HCT116 (cell line): ENCODE results near the gene PRPF31.

Experiments
- ATF3 ChIP-seq: IDR thresholded peaks from 2 replicates; pipeline ENCODE4 v1.6.1; 2012
- EZH2 ChIP-seq: fragments of 200-600 bp; sonication (generic); IDR thresholded peaks from 2 replicates; pipeline ENCODE4 v1.6.1; 2017; ENCODE audit warnings: antibody characterized with exemption, mixed run types
- POLR2A ChIP-seq: IDR thresholded peaks from 2 replicates; pipeline ENCODE4 v1.7.0; 2011; ENCODE audit warnings: borderline replicate concordance; ENCODE audit not compliant: insufficient read depth, insufficient read length; ENCODE audit errors: extremely low read depth
- POLR2AphosphoS5 ChIP-seq: IDR thresholded peaks from 2 replicates; pipeline ENCODE4 v1.6.1; 2011; ENCODE audit warnings: mild to moderate bottlenecking, low read depth, low read length, moderate library complexity
- RAD21 ChIP-seq: IDR thresholded peaks from 2 replicates; pipeline ENCODE4 v1.6.1; 2012; ENCODE audit warnings: low read depth, mild to moderate bottlenecking
- REST ChIP-seq: IDR thresholded peaks from 2 replicates; pipeline ENCODE4 v1.6.1; 2012; ENCODE audit warnings: low read depth
- YY1 ChIP-seq: IDR thresholded peaks from 2 replicates; pipeline ENCODE4 v1.6.1; 2011; ENCODE audit warnings: low read length, low read depth, moderate library complexity, mild to moderate bottlenecking; ENCODE audit not compliant: insufficient replicate concordance; ENCODE audit errors: extremely low read depth
- ZNF274 ChIP-seq: fragments of 200-500 bp; sonication (Bioruptor generic); IDR thresholded peaks from 2 replicates; pipeline ENCODE4 v1.6.1; 2014; ENCODE audit warnings: mild to moderate bottlenecking, low read depth, low read length, inconsistent platforms
- TF ChIP-seq, protein P1 (sequence below), 3 experiments: fragments of 200-600 bp in 1 of 3; sonication (generic) in 1 of 3; IDR thresholded peaks in 2 of 3; conservative IDR thresholded peaks in 1 of 3; 2 replicates each; pipeline ENCODE4 v1.5.1; 2012 to 2017; ENCODE audit warnings: low read depth in 2 of 3, low read length in 2 of 3, antibody characterized with exemption in 1 of 3, borderline replicate concordance in 1 of 3, control low read depth in 1 of 3, mild to moderate bottlenecking in 1 of 3, mixed read lengths in 1 of 3, mixed run types in 1 of 3, moderate library complexity in 1 of 3; ENCODE audit not compliant: insufficient read depth in 1 of 3

- no peak for TF ChIP-seq RAD21
- no peak for TF ChIP-seq POLR2A
- TF ChIP-seq, protein P1, sequence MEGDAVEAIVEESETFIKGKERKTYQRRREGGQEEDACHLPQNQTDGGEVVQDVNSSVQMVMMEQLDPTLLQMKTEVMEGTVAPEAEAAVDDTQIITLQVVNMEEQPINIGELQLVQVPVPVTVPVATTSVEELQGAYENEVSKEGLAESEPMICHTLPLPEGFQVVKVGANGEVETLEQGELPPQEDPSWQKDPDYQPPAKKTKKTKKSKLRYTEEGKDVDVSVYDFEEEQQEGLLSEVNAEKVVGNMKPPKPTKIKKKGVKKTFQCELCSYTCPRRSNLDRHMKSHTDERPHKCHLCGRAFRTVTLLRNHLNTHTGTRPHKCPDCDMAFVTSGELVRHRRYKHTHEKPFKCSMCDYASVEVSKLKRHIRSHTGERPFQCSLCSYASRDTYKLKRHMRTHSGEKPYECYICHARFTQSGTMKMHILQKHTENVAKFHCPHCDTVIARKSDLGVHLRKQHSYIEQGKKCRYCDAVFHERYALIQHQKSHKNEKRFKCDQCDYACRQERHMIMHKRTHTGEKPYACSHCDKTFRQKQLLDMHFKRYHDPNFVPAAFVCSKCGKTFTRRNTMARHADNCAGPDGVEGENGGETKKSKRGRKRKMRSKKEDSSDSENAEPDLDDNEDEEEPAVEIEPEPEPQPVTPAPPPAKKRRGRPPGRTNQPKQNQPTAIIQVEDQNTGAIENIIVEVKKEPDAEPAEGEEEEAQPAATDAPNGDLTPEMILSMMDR (IDR thresholded peaks at IDR 0.05 in 2 of 3, conservative IDR thresholded peaks at IDR 0.05 in 1 of 3; ENCODE audit: borderline replicate concordance in 1 of 3, insufficient read depth in 1 of 3, low read depth in 2 of 3, low read length in 2 of 3), result no peak
- TF ChIP-seq ZNF274, result no peak
- TF ChIP-seq EZH2, result no peak
- TF ChIP-seq YY1, result no peak
- TF ChIP-seq REST, result no peak
- TF ChIP-seq ATF3, result no peak
- no peak for TF ChIP-seq POLR2AphosphoS5
Observed at GRCh38 chr19:54121259-54121658, 5.7 kb downstream of the PRPF31 start.
